ENCODE measurements around the gene ZKSCAN8. TPM values are rescaled to one million over a fixed set of nuclear protein-coding genes. Genes with fewer than 3 reads are reported as not detected.

ZKSCAN8 gene
- polyA plus RNA-seq, 3 donors, result 0.49 to 7.9 (median 0.71) TPM

- intact Hi-C loops (cut with micrococcal nuclease), result no loop called here
- no CpG with 5 or more reads among the region's 1 CpG for WGBS (ENCODE audit: insufficient coverage)
- peaks cover 0 to 6% of the 10 kb centered on the region in 2 donors for H3K9me3 ChIP-seq (replicated peaks in 1 of 2; ENCODE audit: control insufficient read depth in 1 of 2, insufficient read depth in 1 of 2, low read length in 2 of 2)
- no peak overlapping the region for H3K4me3 Mint-ChIP-seq
- H3K27ac ChIP-seq (ENCODE audit: low read depth in 1 of 2, low read length in 2 of 2), result no peak overlapping the region
- no peaks in the 10 kb centered on the region for H3K36me3 ChIP-seq (replicated peaks in 1 of 2; ENCODE audit: control insufficient read depth in 1 of 2, insufficient read depth in 2 of 2, low read length in 2 of 2)
- H3K4me2 ChIP-seq (replicated peaks; ENCODE audit: extremely low read depth, low read length, poor library complexity, severe bottlenecking), result no peak overlapping the region
- H2AFZ ChIP-seq (ENCODE audit: insufficient read depth, low read depth, low read length, poor library complexity, severe bottlenecking), result no peak overlapping the region
- H3K4me3 ChIP-seq (replicated peaks in 1 of 3; ENCODE audit: low read depth in 2 of 3, low read length in 3 of 3), result no peak overlapping the region
- H3K27ac Mint-ChIP-seq, result no peak overlapping the region
- no peaks in the 10 kb centered on the region for H3K36me3 Mint-ChIP-seq
- H3K27me3 Mint-ChIP-seq (ENCODE audit: low read depth in 3 of 3), result peaks cover 4 to 10% (median 7%) of the 10 kb centered on the region in 3 donors
- no peak for DNase-seq
- TF ChIP-seq CTCF (IDR thresholded peaks at IDR 0.05), result no peak
- H3K79me2 ChIP-seq (ENCODE audit: insufficient read depth, low read length), result no peaks in the 10 kb centered on the region
- no peaks in the 10 kb centered on the region for H3K4me1 Mint-ChIP-seq
- H3K9ac ChIP-seq (ENCODE audit: insufficient read depth, low read length, poor library complexity, severe bottlenecking), result no peak overlapping the region
- no peaks in the 10 kb centered on the region for H4K20me1 ChIP-seq (ENCODE audit: insufficient read depth, low read length)
- H3K9me3 Mint-ChIP-seq, result peaks cover 2 to 13% (median 10%) of the 10 kb centered on the region in 7 donors
- no peaks in the 10 kb centered on the region for H3K4me1 ChIP-seq (ENCODE audit: control insufficient read depth in 1 of 2, insufficient read depth in 2 of 2, low read length in 2 of 2)
- peaks cover 0 to 5% of the 10 kb centered on the region in 2 donors for H3K27me3 ChIP-seq (ENCODE audit: control insufficient read depth in 2 of 2, insufficient read depth in 2 of 2, low read length in 2 of 2)
These were observed 34.7 kb downstream of the ZKSCAN8 start for GRCh38 chr6:28176373-28176772.

- H3K4me2 ChIP-seq (replicated peaks; ENCODE audit: extremely low read depth, low read length, poor library complexity, severe bottlenecking), result no peak overlapping the region
- no peaks in the 10 kb centered on the region for H4K20me1 ChIP-seq (ENCODE audit: insufficient read depth, low read length)
- no peak overlapping the region for H2AFZ ChIP-seq (ENCODE audit: insufficient read depth, low read depth, low read length, poor library complexity, severe bottlenecking)
- Mint-ChIP-seq H3K27me3 (ENCODE audit: low read depth in 3 of 3) (peaks cover 4 to 10% (median 5%) of the 10 kb centered on the region in 3 donors), H3K9me3 (peaks cover 3 to 32% (median 23%) of the 10 kb centered on the region in 7 donors), H3K4me1 (no peaks in the 10 kb centered on the region), H3K27ac (no peak overlapping the region), H3K4me3 (no peak overlapping the region), H3K36me3 (no peaks in the 10 kb centered on the region)
- no peak overlapping the region for H3K4me3 ChIP-seq (replicated peaks in 1 of 3; ENCODE audit: low read depth in 2 of 3, low read length in 3 of 3)
- no peak overlapping the region for H3K27ac ChIP-seq (ENCODE audit: low read depth in 1 of 2, low read length in 2 of 2)
- no peaks in the 10 kb centered on the region for H3K79me2 ChIP-seq (ENCODE audit: insufficient read depth, low read length)
- intact Hi-C loops (cut with micrococcal nuclease), result no loop called here
- no peaks in the 10 kb centered on the region for H3K36me3 ChIP-seq (replicated peaks in 1 of 2; ENCODE audit: control insufficient read depth in 1 of 2, insufficient read depth in 2 of 2, low read length in 2 of 2)
- no peak overlapping the region for H3K9ac ChIP-seq (ENCODE audit: insufficient read depth, low read length, poor library complexity, severe bottlenecking)
- no peaks in the 10 kb centered on the region for H3K4me1 ChIP-seq (ENCODE audit: control insufficient read depth in 1 of 2, insufficient read depth in 2 of 2, low read length in 2 of 2)
- H3K9me3 ChIP-seq (replicated peaks in 1 of 2; ENCODE audit: control insufficient read depth in 1 of 2, insufficient read depth in 1 of 2, low read length in 2 of 2), result peaks cover 3 to 8% of the 10 kb centered on the region in 2 donors
- DNase-seq, result no peak
- no peaks in the 10 kb centered on the region for H3K27me3 ChIP-seq (ENCODE audit: control insufficient read depth in 2 of 2, insufficient read depth in 2 of 2, low read length in 2 of 2)
- no peak for TF ChIP-seq CTCF (IDR thresholded peaks at IDR 0.05)
- WGBS (ENCODE audit: insufficient coverage), result no CpG with 5 or more reads among the region's 1 CpG
These were observed 40.6 kb downstream of the ZKSCAN8 start for GRCh38 chr6:28182255-28182654.

Data from CD14-positive monocyte (primary cell).